WTC11 (cell line): ENCODE data around the gene SPATA6. TPM values are rescaled to one million over a fixed set of nuclear protein-coding genes. Genes with fewer than 3 reads are reported as not detected.

Experiments used
- ATAC-seq: fragments of 200-7000 bp; cut with Tn5 transposase; 2 replicates; pipeline ENCODE4 v1.10.0; 2021; ENCODE audit warnings: mild to moderate bottlenecking, moderate library complexity
- CTCF ChIA-PET: fragments of 300-600 bp; sonication (Branson Sonifier 250); formaldehyde crosslinking; loops from one replicate; lab custom pipeline; 2021; ENCODE audit warnings: antibody characterized with exemption; lab: Charles Lee
- POLR2A ChIA-PET: fragments of 350-600 bp; sonication (Branson Sonifier 250); formaldehyde crosslinking; loops from one replicate; lab custom pipeline; 2021; ENCODE audit warnings: antibody characterized with exemption; lab: Charles Lee
- DNase-seq: peaks from one replicate; pipeline ENCODE4 v3.0.0; 2021; ENCODE audit warnings: low spot score
- H3K27ac Mint-ChIP-seq: 2 replicates; pipeline ENCODE4 v1.8.0; 2021; ENCODE audit warnings: mixed read lengths
- H3K27me3 Mint-ChIP-seq: 2 replicates; pipeline ENCODE4 v1.8.0; 2021; ENCODE audit warnings: low read depth, mild to moderate bottlenecking, moderate library complexity, mixed read lengths
- H3K36me3 Mint-ChIP-seq: 2 replicates; pipeline ENCODE4 v1.8.0; 2021; ENCODE audit warnings: mixed read lengths
- H3K4me1 Mint-ChIP-seq: 2 replicates; pipeline ENCODE4 v1.8.0; 2022; ENCODE audit warnings: mixed read lengths
- H3K4me3 Mint-ChIP-seq: 2 replicates; pipeline ENCODE4 v1.8.0; 2021; ENCODE audit warnings: mild to moderate bottlenecking, moderate library complexity, mixed read lengths
- H3K9me3 Mint-ChIP-seq: 2 replicates; pipeline ENCODE4 v1.8.0; 2021; ENCODE audit warnings: mixed read lengths
- FOXJ3 ChIP-seq: sonication (generic); formaldehyde crosslinking; IDR thresholded peaks from 2 replicates; pipeline ENCODE4 v1.9.0; 2021; ENCODE audit warnings: missing genetic modification reagents, mild to moderate bottlenecking, borderline replicate concordance
- GRHL2 ChIP-seq: fragments of 250-450 bp; sonication (Bioruptor Pico); IDR thresholded peaks from 2 replicates; pipeline ENCODE4 v1.8.0; 2022; ENCODE audit warnings: mild to moderate bottlenecking, moderate library complexity; ENCODE audit not compliant: insufficient replicate concordance, severe bottlenecking
- HMGA2 ChIP-seq: fragments of 250-450 bp; sonication (Bioruptor Pico); IDR thresholded peaks from 2 replicates; pipeline ENCODE4 v1.4.0; 2021; ENCODE audit warnings: mild to moderate bottlenecking, moderate library complexity
- IRF2 ChIP-seq: sonication (generic); formaldehyde crosslinking; IDR thresholded peaks from 2 replicates; pipeline ENCODE4 v1.8.0; 2022; ENCODE audit warnings: low read depth, missing genetic modification reagents, borderline replicate concordance
- JAZF1 ChIP-seq: fragments of 250-450 bp; sonication (Bioruptor Pico); IDR thresholded peaks from 2 replicates; pipeline ENCODE4 v1.9.0; 2021; ENCODE audit warnings: moderate library complexity, mild to moderate bottlenecking, inconsistent platforms
- KAT7 ChIP-seq: sonication (generic); formaldehyde crosslinking; IDR thresholded peaks from 2 replicates; pipeline ENCODE4 v1.8.1; 2023; ENCODE audit warnings: missing genetic modification reagents, mild to moderate bottlenecking, borderline replicate concordance
- OVOL2 ChIP-seq: fragments of 250-450 bp; sonication (Bioruptor Pico); IDR thresholded peaks from 2 replicates; pipeline ENCODE4 v1.9.0; 2021; ENCODE audit warnings: mild to moderate bottlenecking, borderline replicate concordance
- RELA ChIP-seq: sonication (generic); formaldehyde crosslinking; IDR thresholded peaks from 2 replicates; pipeline ENCODE4 v1.8.1; 2022; ENCODE audit warnings: missing genetic modification reagents, mild to moderate bottlenecking, borderline replicate concordance
- SMAD3 ChIP-seq: sonication (generic); formaldehyde crosslinking; IDR thresholded peaks from 2 replicates; pipeline ENCODE4 v1.8.0; 2022; ENCODE audit warnings: missing genetic modification reagents, mild to moderate bottlenecking, borderline replicate concordance
- SMAD4 ChIP-seq: sonication (generic); formaldehyde crosslinking; IDR thresholded peaks from 2 replicates; pipeline ENCODE4 v1.8.0; 2022; ENCODE audit warnings: mild to moderate bottlenecking, missing genetic modification reagents
- TCF7 ChIP-seq: sonication (generic); formaldehyde crosslinking; IDR thresholded peaks from 2 replicates; pipeline ENCODE4 v1.8.0; 2022; ENCODE audit warnings: mild to moderate bottlenecking, low read depth, missing genetic modification reagents, moderate library complexity
- total RNA-seq: library from RNA; stranded (reverse); gene quantifications from 3 replicates; pipeline ENCODE4 v1.2.3, GENCODE V29; 2021
- TF ChIP-seq, protein P1 (sequence below): fragments of 250-450 bp; sonication (Bioruptor Pico); IDR thresholded peaks from 2 replicates; pipeline ENCODE4 v1.8.0; 2021; ENCODE audit warnings: mild to moderate bottlenecking
- TF ChIP-seq, protein P2 (sequence below): fragments of 250-450 bp; sonication (Bioruptor Pico); IDR thresholded peaks from 2 replicates; pipeline ENCODE4 v1.9.0; 2021; ENCODE audit warnings: moderate library complexity, mild to moderate bottlenecking, inconsistent platforms, borderline replicate concordance
- TF ChIP-seq, protein P3 (sequence below): sonication (generic); formaldehyde crosslinking; conservative IDR thresholded peaks from 2 replicates; pipeline ENCODE4 v1.8.1; 2022; ENCODE audit warnings: mild to moderate bottlenecking, missing genetic modification reagents
- TF ChIP-seq, protein P4 (sequence below): sonication (generic); formaldehyde crosslinking; IDR thresholded peaks from 2 replicates; pipeline ENCODE4 v1.8.1; 2023; ENCODE audit warnings: mild to moderate bottlenecking, missing genetic modification reagents, moderate library complexity
- TF ChIP-seq, protein P5 (sequence below): sonication (generic); formaldehyde crosslinking; IDR thresholded peaks from 2 replicates; pipeline ENCODE4 v1.8.1; 2022; ENCODE audit warnings: mild to moderate bottlenecking, moderate library complexity, missing genetic modification reagents
- TF ChIP-seq, protein P6 (sequence below): fragments of 250-450 bp; sonication (Bioruptor Pico); IDR thresholded peaks from 2 replicates; pipeline ENCODE4 v1.9.0; 2021; ENCODE audit warnings: mild to moderate bottlenecking
- TF ChIP-seq, protein P7 (sequence below): fragments of 250-450 bp; sonication (Bioruptor Pico); IDR thresholded peaks from 2 replicates; pipeline ENCODE4 v1.9.0; 2021; ENCODE audit warnings: mild to moderate bottlenecking
- TF ChIP-seq, protein P8 (sequence below): sonication (generic); formaldehyde crosslinking; IDR thresholded peaks from 2 replicates; pipeline ENCODE4 v1.8.0; 2023; ENCODE audit warnings: missing genetic modification reagents

SPATA6 gene
- total RNA-seq, 1 experiment from 2014 or later = 17.7 TPM

DNA sequence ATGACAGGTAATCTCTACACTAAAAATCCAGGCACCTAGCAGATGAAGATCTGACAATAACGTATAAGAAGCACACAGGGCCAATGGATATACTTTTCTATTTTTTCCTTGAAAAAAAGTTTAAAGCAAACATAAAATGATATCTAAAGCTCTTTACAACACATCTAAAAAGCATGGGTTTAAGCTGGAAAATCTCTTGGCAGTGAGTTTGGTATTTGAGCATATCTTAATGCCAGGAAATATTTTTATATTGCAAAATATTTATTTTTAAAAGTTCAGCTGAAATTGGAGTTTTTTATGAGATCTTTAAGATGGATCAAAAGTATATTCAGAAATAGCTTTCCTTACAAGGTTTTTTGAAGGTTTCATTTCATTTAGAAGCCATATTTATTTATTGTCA lies 209.0 kb downstream of the SPATA6 start:
- Mint-ChIP-seq H3K4me3 (no peak overlapping the region), H3K4me1 (no peaks in the 10 kb centered on the region), H3K27ac (no peak overlapping the region), H3K9me3 (peaks cover 17% of the 10 kb centered on the region), H3K36me3 (peaks cover 4% of the 10 kb centered on the region), H3K27me3 (no peaks in the 10 kb centered on the region)
- ChIA-PET POLR2A (no interaction called here), CTCF (no interaction called here)
- ATAC-seq (no peak), DNase-seq (no peak)
- TF ChIP-seq, protein P1, sequence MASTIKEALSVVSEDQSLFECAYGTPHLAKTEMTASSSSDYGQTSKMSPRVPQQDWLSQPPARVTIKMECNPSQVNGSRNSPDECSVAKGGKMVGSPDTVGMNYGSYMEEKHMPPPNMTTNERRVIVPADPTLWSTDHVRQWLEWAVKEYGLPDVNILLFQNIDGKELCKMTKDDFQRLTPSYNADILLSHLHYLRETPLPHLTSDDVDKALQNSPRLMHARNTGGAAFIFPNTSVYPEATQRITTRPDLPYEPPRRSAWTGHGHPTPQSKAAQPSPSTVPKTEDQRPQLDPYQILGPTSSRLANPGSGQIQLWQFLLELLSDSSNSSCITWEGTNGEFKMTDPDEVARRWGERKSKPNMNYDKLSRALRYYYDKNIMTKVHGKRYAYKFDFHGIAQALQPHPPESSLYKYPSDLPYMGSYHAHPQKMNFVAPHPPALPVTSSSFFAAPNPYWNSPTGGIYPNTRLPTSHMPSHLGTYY = no peak
- TF ChIP-seq, protein P2, sequence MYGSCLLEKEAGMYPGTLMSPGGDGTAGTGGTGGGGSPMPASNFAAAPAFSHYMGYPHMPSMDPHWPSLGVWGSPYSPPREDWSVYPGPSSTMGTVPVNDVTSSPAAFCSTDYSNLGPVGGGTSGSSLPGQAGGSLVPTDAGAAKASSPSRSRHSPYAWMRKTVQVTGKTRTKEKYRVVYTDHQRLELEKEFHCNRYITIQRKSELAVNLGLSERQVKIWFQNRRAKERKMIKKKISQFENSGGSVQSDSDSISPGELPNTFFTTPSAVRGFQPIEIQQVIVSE (CRISPR knock-in tag) = no peak
- TF ChIP-seq RELA (no peak), OVOL2 (CRISPR knock-in tag) (no peak), TCF7 (CRISPR knock-in tag) (no peak), HMGA2 (no peak), GRHL2 (CRISPR knock-in tag) (no peak), KAT7 (CRISPR knock-in tag) (no peak), FOXJ3 (CRISPR knock-in tag) (no peak), IRF2 (no peak), JAZF1 (CRISPR knock-in tag) (no peak), SMAD4 (CRISPR knock-in tag) (no peak), SMAD3 (CRISPR knock-in tag) (no peak)
- TF ChIP-seq, protein P3, sequence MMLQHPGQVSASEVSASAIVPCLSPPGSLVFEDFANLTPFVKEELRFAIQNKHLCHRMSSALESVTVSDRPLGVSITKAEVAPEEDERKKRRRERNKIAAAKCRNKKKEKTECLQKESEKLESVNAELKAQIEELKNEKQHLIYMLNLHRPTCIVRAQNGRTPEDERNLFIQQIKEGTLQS = no peak
- TF ChIP-seq, protein P4, sequence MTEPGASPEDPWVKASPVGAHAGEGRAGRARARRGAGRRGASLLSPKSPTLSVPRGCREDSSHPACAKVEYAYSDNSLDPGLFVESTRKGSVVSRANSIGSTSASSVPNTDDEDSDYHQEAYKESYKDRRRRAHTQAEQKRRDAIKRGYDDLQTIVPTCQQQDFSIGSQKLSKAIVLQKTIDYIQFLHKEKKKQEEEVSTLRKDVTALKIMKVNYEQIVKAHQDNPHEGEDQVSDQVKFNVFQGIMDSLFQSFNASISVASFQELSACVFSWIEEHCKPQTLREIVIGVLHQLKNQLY (CRISPR knock-in tag) = no peak
- TF ChIP-seq, protein P5, sequence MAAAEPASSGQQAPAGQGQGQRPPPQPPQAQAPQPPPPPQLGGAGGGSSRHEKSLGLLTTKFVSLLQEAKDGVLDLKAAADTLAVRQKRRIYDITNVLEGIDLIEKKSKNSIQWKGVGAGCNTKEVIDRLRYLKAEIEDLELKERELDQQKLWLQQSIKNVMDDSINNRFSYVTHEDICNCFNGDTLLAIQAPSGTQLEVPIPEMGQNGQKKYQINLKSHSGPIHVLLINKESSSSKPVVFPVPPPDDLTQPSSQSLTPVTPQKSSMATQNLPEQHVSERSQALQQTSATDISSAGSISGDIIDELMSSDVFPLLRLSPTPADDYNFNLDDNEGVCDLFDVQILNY (CRISPR knock-in tag) = no peak
- TF ChIP-seq, protein P6, sequence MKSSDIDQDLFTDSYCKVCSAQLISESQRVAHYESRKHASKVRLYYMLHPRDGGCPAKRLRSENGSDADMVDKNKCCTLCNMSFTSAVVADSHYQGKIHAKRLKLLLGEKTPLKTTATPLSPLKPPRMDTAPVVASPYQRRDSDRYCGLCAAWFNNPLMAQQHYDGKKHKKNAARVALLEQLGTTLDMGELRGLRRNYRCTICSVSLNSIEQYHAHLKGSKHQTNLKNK = no peak
- TF ChIP-seq, protein P7, sequence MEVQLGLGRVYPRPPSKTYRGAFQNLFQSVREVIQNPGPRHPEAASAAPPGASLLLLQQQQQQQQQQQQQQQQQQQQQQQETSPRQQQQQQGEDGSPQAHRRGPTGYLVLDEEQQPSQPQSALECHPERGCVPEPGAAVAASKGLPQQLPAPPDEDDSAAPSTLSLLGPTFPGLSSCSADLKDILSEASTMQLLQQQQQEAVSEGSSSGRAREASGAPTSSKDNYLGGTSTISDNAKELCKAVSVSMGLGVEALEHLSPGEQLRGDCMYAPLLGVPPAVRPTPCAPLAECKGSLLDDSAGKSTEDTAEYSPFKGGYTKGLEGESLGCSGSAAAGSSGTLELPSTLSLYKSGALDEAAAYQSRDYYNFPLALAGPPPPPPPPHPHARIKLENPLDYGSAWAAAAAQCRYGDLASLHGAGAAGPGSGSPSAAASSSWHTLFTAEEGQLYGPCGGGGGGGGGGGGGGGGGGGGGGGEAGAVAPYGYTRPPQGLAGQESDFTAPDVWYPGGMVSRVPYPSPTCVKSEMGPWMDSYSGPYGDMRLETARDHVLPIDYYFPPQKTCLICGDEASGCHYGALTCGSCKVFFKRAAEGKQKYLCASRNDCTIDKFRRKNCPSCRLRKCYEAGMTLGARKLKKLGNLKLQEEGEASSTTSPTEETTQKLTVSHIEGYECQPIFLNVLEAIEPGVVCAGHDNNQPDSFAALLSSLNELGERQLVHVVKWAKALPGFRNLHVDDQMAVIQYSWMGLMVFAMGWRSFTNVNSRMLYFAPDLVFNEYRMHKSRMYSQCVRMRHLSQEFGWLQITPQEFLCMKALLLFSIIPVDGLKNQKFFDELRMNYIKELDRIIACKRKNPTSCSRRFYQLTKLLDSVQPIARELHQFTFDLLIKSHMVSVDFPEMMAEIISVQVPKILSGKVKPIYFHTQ (CRISPR knock-in tag) = no peak
- TF ChIP-seq, protein P8, sequence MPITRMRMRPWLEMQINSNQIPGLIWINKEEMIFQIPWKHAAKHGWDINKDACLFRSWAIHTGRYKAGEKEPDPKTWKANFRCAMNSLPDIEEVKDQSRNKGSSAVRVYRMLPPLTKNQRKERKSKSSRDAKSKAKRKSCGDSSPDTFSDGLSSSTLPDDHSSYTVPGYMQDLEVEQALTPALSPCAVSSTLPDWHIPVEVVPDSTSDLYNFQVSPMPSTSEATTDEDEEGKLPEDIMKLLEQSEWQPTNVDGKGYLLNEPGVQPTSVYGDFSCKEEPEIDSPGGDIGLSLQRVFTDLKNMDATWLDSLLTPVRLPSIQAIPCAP (CRISPR knock-in tag) = no peak
